K562 (cell line): ENCODE data around the gene HBG1. TPM values are rescaled to one million over a fixed set of nuclear protein-coding genes. Genes with fewer than 3 reads are reported as not detected.
A peak's percentile ranks its signal among the peaks of the same experiment; 100 is the strongest.

Source experiments
- EP300 ChIP-seq: IDR thresholded peaks from 2 replicates; pipeline ENCODE4 v1.6.1; 2012; ENCODE audit warnings: low read length, improper control_type of control experiment
- FOSL1 ChIP-seq: fragments of 200-800 bp; sonication (Bioruptor generic); conservative IDR thresholded peaks from 2 replicates; pipeline ENCODE4 v1.6.1; 2016; ENCODE audit warnings: missing genetic modification characterization, missing compliant biosample characterization
- GABPB2 ChIP-seq: fragments of 250-450 bp; sonication (Bioruptor Pico); conservative IDR thresholded peaks from 2 replicates; pipeline ENCODE4 v1.5.1; 2021; ENCODE audit warnings: mild to moderate bottlenecking
- HMG20A ChIP-seq: fragments of 450-650 bp; formaldehyde crosslinking; conservative IDR thresholded peaks from 2 replicates; pipeline ENCODE4 v1.4.0; 2020; ENCODE audit warnings: mild to moderate bottlenecking, mixed read lengths
- L3MBTL2 ChIP-seq: fragments of 450-650 bp; IDR thresholded peaks from 2 replicates; pipeline ENCODE4 v1.6.1; 2016; ENCODE audit warnings: mild to moderate bottlenecking, moderate library complexity
- MCM3 ChIP-seq: fragments of 450-650 bp; IDR thresholded peaks from 2 replicates; pipeline ENCODE4 v1.6.1; 2016
- NCOA4 ChIP-seq: fragments of 450-650 bp; IDR thresholded peaks from 2 replicates; pipeline ENCODE4 v1.6.1; 2018; ENCODE audit warnings: mild to moderate bottlenecking; ENCODE audit not compliant: partially characterized antibody
- NUFIP1 ChIP-seq: fragments of 450-650 bp; IDR thresholded peaks from 2 replicates; pipeline ENCODE4 v1.6.1; 2018; ENCODE audit not compliant: partially characterized antibody
- PCBP2 ChIP-seq: fragments of 200-400 bp; formaldehyde crosslinking; IDR thresholded peaks from 2 replicates; pipeline ENCODE4 v1.6.1; 2018; ENCODE audit warnings: low read length, low read depth, mild to moderate bottlenecking, moderate library complexity; ENCODE audit not compliant: poor library complexity, severe bottlenecking
- POLR2AphosphoS5 ChIP-seq: IDR thresholded peaks from 2 replicates; pipeline ENCODE4 v1.6.1; 2011; ENCODE audit warnings: mild to moderate bottlenecking, low read depth, low read length, moderate library complexity; ENCODE audit not compliant: control insufficient read depth, insufficient read depth
- PREB ChIP-seq: sonication (generic); formaldehyde crosslinking; IDR thresholded peaks from 2 replicates; pipeline ENCODE4 v1.8.1; 2023; ENCODE audit warnings: mild to moderate bottlenecking, missing genetic modification reagents
- PRMT5 ChIP-seq: sonication (generic); formaldehyde crosslinking; IDR thresholded peaks from 2 replicates; pipeline ENCODE4 v1.5.0; 2020; ENCODE audit warnings: missing genetic modification reagents
- RBFOX2 ChIP-seq: fragments of 200-400 bp; formaldehyde crosslinking; IDR thresholded peaks from 2 replicates; pipeline ENCODE4 v1.6.1; 2017; ENCODE audit warnings: low read depth, mild to moderate bottlenecking, low read length, moderate library complexity
- RCOR1 ChIP-seq, 2 experiments: IDR thresholded peaks; 2 replicates each; pipeline ENCODE4 v1.6.1; 2012; ENCODE audit warnings: low read depth in 2 of 2, low read length in 2 of 2, borderline replicate concordance in 1 of 2, improper control_type of control experiment in 1 of 2
- SIX5 ChIP-seq, 2 experiments: IDR thresholded peaks; 2 replicates each; pipeline ENCODE4 v1.6.1; 2011; ENCODE audit warnings: low read length in 2 of 2, borderline replicate concordance in 1 of 2, low read depth in 1 of 2, mild to moderate bottlenecking in 1 of 2, moderate library complexity in 1 of 2; ENCODE audit not compliant: insufficient read depth in 1 of 2
- SLC30A9 ChIP-seq: fragments of 250-450 bp; sonication (Bioruptor Pico); IDR thresholded peaks from 2 replicates; pipeline ENCODE4 v1.8.0; 2022; ENCODE audit warnings: mild to moderate bottlenecking, moderate library complexity
- SMAD3 ChIP-seq: fragments of 450-650 bp; formaldehyde crosslinking; conservative IDR thresholded peaks from 2 replicates; pipeline ENCODE4 v1.4.0; 2020; ENCODE audit warnings: mild to moderate bottlenecking
- SMARCE1 ChIP-seq: fragments of 450-650 bp; IDR thresholded peaks from 2 replicates; pipeline ENCODE4 v1.7.1; 2016; ENCODE audit warnings: mild to moderate bottlenecking
- SNRNP70 ChIP-seq: fragments of 200-400 bp; formaldehyde crosslinking; optimal IDR thresholded peaks from 2 replicates; pipeline ENCODE3; 2017; ENCODE audit warnings: low read depth, low read length
- TARDBP ChIP-seq: fragments of 450-650 bp; IDR thresholded peaks from 2 replicates; pipeline ENCODE4 v1.6.1; 2016
- U2AF1 ChIP-seq: fragments of 200-400 bp; formaldehyde crosslinking; optimal IDR thresholded peaks from 2 replicates; pipeline ENCODE3; 2017; ENCODE audit warnings: mild to moderate bottlenecking, low read depth, low read length, moderate library complexity
- XRCC4 ChIP-seq: IDR thresholded peaks from one replicate; pipeline ENCODE4 v1.6.1; 2011; ENCODE audit not compliant: insufficient read depth, insufficient read length; ENCODE audit errors: extremely low read depth
- ZC3H8 ChIP-seq: fragments of 450-650 bp; IDR thresholded peaks from 2 replicates; pipeline ENCODE4 v1.6.1; 2017
- ZNF644 ChIP-seq: fragments of 200-800 bp; sonication (Bioruptor generic); IDR thresholded peaks from 2 replicates; pipeline ENCODE4 v1.6.1; 2016; ENCODE audit warnings: low read depth, missing genetic modification characterization, missing compliant biosample characterization
- ZNF655 ChIP-seq: fragments of 250-450 bp; sonication (Bioruptor Pico); IDR thresholded peaks from 2 replicates; pipeline ENCODE4 v1.5.0; 2021
- ZNF766 ChIP-seq: fragments of 200-800 bp; sonication (Bioruptor generic); conservative IDR thresholded peaks from 2 replicates; pipeline ENCODE4 v1.6.1; 2016; ENCODE audit warnings: missing genetic modification characterization, missing compliant biosample characterization
- polyA plus RNA-seq, 8 experiments: library from polyadenylated mRNA; depleted of rRNA in 4 of 8; stranded (reverse) in 5 of 8; unstranded in 3 of 8; fragments of >200 nt; fragmentation: Nextera tagmentation in 2 of 8; fragmentation: Illumina TruSeq in 1 of 8; extraction: Ambion mirVana in 2 of 8; extraction: Trizol in 1 of 8; gene quantifications; 2 replicates each; pipeline versions ENCODE4 v1.2.1 to v1.2.3, GENCODE V29; 2011 to 2014; ENCODE audit warnings: inconsistent platforms in 1 of 8, missing spikeins in 1 of 8
- total RNA-seq, 7 experiments: library from RNA; depleted of rRNA in 6 of 7; stranded (reverse); fragments of >200 nt in 6 of 7; fragmentation: Illumina TruSeq in 2 of 7; extraction: Trizol in 2 of 7; gene quantifications; 2 replicates each; pipeline versions ENCODE4 v1.2.1 to v1.2.3, GENCODE V29; 2011 to 2021; ENCODE audit warnings: low replicate concordance in 1 of 7
- TF ChIP-seq, protein P1 (sequence below): fragments of 450-650 bp; IDR thresholded peaks from 2 replicates; pipeline ENCODE4 v1.6.1; 2016; ENCODE audit warnings: borderline replicate concordance

The HBG1 gene
- total and polyA plus RNA-seq, 9 of the 15 experiments (the other 6 are each of a cell fraction or from before 2014, with no cell fraction given): 1,066 to 16,338 (median 4,898) TPM

DNA sequence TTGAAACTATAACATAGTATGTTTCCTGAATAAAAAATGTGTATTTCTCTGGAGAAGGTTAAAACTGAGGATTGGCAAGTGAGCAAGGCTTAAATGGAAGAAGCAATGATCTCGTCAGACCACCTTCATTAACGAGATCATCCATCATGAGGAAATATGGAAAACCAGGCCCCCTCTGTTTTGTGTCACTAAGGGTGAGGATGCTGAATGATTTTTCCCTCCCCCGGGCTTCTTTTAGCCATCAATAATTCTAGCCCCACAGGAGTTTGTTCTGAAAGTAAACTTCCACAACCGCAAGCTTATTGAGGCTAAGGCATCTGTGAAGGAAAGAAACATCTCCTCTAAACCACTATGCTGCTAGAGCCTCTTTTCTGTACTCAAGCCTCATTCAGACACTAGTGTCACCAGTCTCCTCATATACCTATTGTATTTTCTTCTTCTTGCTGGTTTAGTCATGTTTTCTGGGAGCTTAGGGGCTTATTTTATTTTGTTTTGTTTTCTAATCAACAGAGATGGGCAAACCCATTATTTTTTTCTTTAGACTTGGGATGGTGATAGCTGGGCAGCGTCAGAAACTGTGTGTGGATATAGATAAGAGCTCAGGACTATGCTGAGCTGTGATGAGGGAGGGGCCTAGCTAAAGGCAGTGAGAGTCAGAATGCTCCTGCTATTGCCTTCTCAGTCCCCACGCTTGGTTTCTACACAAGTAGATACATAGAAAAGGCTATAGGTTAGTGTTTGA lies 25.9 kb upstream of the HBG1 start (continued):
- TF ChIP-seq, protein P1, sequence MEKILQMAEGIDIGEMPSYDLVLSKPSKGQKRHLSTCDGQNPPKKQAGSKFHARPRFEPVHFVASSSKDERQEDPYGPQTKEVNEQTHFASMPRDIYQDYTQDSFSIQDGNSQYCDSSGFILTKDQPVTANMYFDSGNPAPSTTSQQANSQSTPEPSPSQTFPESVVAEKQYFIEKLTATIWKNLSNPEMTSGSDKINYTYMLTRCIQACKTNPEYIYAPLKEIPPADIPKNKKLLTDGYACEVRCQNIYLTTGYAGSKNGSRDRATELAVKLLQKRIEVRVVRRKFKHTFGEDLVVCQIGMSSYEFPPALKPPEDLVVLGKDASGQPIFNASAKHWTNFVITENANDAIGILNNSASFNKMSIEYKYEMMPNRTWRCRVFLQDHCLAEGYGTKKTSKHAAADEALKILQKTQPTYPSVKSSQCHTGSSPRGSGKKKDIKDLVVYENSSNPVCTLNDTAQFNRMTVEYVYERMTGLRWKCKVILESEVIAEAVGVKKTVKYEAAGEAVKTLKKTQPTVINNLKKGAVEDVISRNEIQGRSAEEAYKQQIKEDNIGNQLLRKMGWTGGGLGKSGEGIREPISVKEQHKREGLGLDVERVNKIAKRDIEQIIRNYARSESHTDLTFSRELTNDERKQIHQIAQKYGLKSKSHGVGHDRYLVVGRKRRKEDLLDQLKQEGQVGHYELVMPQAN: no peak
- TF ChIP-seq RBFOX2 (no peak), POLR2AphosphoS5 (peak; percentile 81), U2AF1 (no peak), GABPB2 (no peak), HMG20A (CRISPR knock-in tag) (no peak), PREB (no peak), MCM3 (no peak), RCOR1 (IDR thresholded peaks at IDR 0.05; ENCODE audit: borderline replicate concordance in 1 of 2, low read depth in 2 of 2, low read length in 2 of 2) (peak in 1 of 2 experiments; percentile 75; a peak in 2 of 4 replicates), PCBP2 (no peak), NCOA4 (no peak), NUFIP1 (no peak), TARDBP (no peak), XRCC4 (no peak), ZNF766 (CRISPR knock-in tag) (no peak; the same call in 1 of the 2 replicates), ZNF644 (tag) (peak; percentile 29; the same call in 1 of the 2 replicates), ZNF655 (CRISPR knock-in tag) (no peak), SIX5 (IDR thresholded peaks at IDR 0.05; ENCODE audit: borderline replicate concordance in 1 of 2, insufficient read depth in 1 of 2, low read depth in 1 of 2, low read length in 2 of 2) (no peak), SMARCE1 (peak; percentile 92), FOSL1 (tag) (peak; percentile 74), PRMT5 (CRISPR knock-in tag) (no peak), L3MBTL2 (0 out of 2 replicates have a peak, but pooled peaks have one; percentile 18), EP300 (peak; percentile 87), SNRNP70 (no peak), SMAD3 (CRISPR knock-in tag) (no peak), SLC30A9 (no peak), ZC3H8 (no peak)
